Type B pancreatic cell (in vitro differentiated cells): ENCODE measurements around the gene UFSP1. TPM values are rescaled to one million over a fixed set of nuclear protein-coding genes. Genes with fewer than 3 reads are reported as not detected.

ENCODE experiments used
- DNase-seq: peaks from one replicate; pipeline ENCODE4 v3.0.0; 2021; ENCODE audit warnings: mixed read lengths; ENCODE audit not compliant: unreplicated experiment; ENCODE audit errors: extremely low spot score
- H3K27ac Mint-ChIP-seq: 2 replicates; pipeline ENCODE4 v1.8.0; 2021; ENCODE audit warnings: mild to moderate bottlenecking, mixed read lengths
- H3K27me3 Mint-ChIP-seq: 2 replicates; pipeline ENCODE4 v1.8.0; 2021; ENCODE audit warnings: mixed read lengths
- H3K36me3 Mint-ChIP-seq: 2 replicates; pipeline ENCODE4 v1.8.0; 2021; ENCODE audit warnings: mixed read lengths
- H3K4me1 Mint-ChIP-seq: one replicate; pipeline ENCODE4 v1.8.0; 2021; ENCODE audit warnings: mixed read lengths; ENCODE audit not compliant: unreplicated experiment
- H3K4me3 Mint-ChIP-seq: 2 replicates; pipeline ENCODE4 v1.8.0; 2021; ENCODE audit warnings: mild to moderate bottlenecking, mixed read lengths
- H3K9me3 Mint-ChIP-seq: 2 replicates; pipeline ENCODE4 v1.8.0; 2021; ENCODE audit warnings: mixed read lengths
- CTCF ChIP-seq: fragments of 200-600 bp; sonication (generic); conservative IDR thresholded peaks from 2 replicates; pipeline ENCODE4 v1.5.0; 2021; ENCODE audit warnings: antibody characterized with exemption, mild to moderate bottlenecking
- total RNA-seq: library from RNA; stranded (reverse); gene quantifications from 2 replicates; pipeline ENCODE4 v1.2.1, GENCODE V29; 2021; ENCODE audit warnings: low replicate concordance

Gene UFSP1
- total RNA-seq, 1 donor from 2014 or later, result 6.3 TPM

- H3K36me3 Mint-ChIP-seq, result peaks cover 43% of the 10 kb centered on the region
- no peak for TF ChIP-seq CTCF
- peak overlapping the region; percentile 63 for H3K27ac Mint-ChIP-seq
- no peak for DNase-seq
- H3K9me3 Mint-ChIP-seq, result no peaks in the 10 kb centered on the region
- peaks cover 40% of the 10 kb centered on the region for H3K4me1 Mint-ChIP-seq
- H3K27me3 Mint-ChIP-seq, result no peaks in the 10 kb centered on the region
- peak overlapping the region; percentile 94 for H3K4me3 Mint-ChIP-seq
Observed at GRCh38 chr7:100887516-100888290, 1.8 kb downstream of the UFSP1 start.

GRCh38 chr7:100886936-100887515 is 2.5 kb downstream of the UFSP1 start:
- TF ChIP-seq CTCF, result no peak
- H3K4me3 Mint-ChIP-seq, result peak overlapping the region; percentile 78
- H3K9me3 Mint-ChIP-seq, result no peaks in the 10 kb centered on the region
- H3K36me3 Mint-ChIP-seq, result peaks cover 43% of the 10 kb centered on the region
- H3K27ac Mint-ChIP-seq, result peak overlapping the region; percentile 50
- no peak for DNase-seq
- H3K27me3 Mint-ChIP-seq, result no peaks in the 10 kb centered on the region
- peaks cover 38% of the 10 kb centered on the region for H3K4me1 Mint-ChIP-seq

- no peak for DNase-seq
- Mint-ChIP-seq H3K27me3 (no peaks in the 10 kb centered on the region), H3K27ac (peak overlapping the region; percentile 58), H3K36me3 (peaks cover 43% of the 10 kb centered on the region), H3K4me3 (peak overlapping the region; percentile 37), H3K9me3 (no peaks in the 10 kb centered on the region), H3K4me1 (peaks cover 31% of the 10 kb centered on the region)
- TF ChIP-seq CTCF, result no peak
Observed at GRCh38 chr7:100886142-100886935, 3.2 kb downstream of the UFSP1 start.

- Mint-ChIP-seq H3K27me3 (no peaks in the 10 kb centered on the region), H3K4me3 (peak overlapping the region; percentile 37), H3K9me3 (no peaks in the 10 kb centered on the region), H3K4me1 (peaks cover 31% of the 10 kb centered on the region), H3K27ac (peak overlapping the region; percentile 58), H3K36me3 (peaks cover 46% of the 10 kb centered on the region)
- no peak for DNase-seq
- no peak for TF ChIP-seq CTCF
Observed at GRCh38 chr7:100885440-100886141, 3.9 kb downstream of the UFSP1 start.

GRCh38 chr7:100884736-100885439 is 4.6 kb downstream of the UFSP1 start:
- no peak overlapping the region for H3K27ac Mint-ChIP-seq
- H3K27me3 Mint-ChIP-seq, result no peaks in the 10 kb centered on the region
- peaks cover 48% of the 10 kb centered on the region for H3K36me3 Mint-ChIP-seq
- TF ChIP-seq CTCF, result no peak
- no peaks in the 10 kb centered on the region for H3K9me3 Mint-ChIP-seq
- H3K4me3 Mint-ChIP-seq, result no peak overlapping the region
- peaks cover 35% of the 10 kb centered on the region for H3K4me1 Mint-ChIP-seq
- DNase-seq, result no peak
